NCI-H1092 treated with DMSO at 0.1 percent for 48 hours (cell line): ENCODE data around the gene RNF224.

Experiments used
- DNase-seq: peaks from one replicate; lab custom pipeline; 2025; lab: John Stamatoyannopoulos, UW

Gene RNF224

DNA sequence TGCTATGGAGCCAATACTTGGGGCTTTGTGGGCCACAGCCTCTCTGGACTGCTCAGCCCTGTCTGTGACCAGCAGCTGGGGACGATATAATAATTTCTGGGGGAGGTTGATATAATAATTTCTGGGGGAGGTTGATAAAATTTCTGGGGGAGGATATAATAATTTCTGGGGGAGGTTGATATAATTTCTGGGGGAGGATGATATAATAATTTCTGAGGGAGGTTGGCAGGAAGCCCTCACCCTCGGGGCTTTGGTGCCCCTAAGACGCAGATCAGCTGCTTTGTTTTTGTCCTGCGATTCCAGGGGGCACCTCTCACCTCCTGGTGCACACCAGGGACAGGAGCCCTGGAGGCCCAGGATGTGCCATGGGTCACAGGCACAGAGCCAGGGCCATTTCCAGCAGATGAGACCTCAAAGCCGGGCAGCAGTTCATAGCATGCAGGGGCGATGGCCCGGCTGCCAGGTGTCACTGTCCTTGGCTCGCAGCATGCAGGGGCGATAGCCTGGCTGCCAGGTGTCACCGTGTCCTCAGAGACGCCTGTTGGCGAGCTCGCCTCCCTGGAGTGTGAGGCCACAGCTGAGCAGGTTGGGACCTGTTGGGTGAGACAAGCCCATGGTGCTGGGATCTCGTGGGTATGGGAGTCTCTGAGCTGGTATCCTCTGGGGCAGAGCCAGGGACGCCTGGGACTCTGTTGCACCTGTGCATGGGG is 46.5 kb downstream of the RNF224 start:
- DNase-seq: no peak

- DNase-seq: no peak
Measured at GRCh38 chr9:137275203-137275587, 47.9 kb downstream of the RNF224 start.

DNA sequence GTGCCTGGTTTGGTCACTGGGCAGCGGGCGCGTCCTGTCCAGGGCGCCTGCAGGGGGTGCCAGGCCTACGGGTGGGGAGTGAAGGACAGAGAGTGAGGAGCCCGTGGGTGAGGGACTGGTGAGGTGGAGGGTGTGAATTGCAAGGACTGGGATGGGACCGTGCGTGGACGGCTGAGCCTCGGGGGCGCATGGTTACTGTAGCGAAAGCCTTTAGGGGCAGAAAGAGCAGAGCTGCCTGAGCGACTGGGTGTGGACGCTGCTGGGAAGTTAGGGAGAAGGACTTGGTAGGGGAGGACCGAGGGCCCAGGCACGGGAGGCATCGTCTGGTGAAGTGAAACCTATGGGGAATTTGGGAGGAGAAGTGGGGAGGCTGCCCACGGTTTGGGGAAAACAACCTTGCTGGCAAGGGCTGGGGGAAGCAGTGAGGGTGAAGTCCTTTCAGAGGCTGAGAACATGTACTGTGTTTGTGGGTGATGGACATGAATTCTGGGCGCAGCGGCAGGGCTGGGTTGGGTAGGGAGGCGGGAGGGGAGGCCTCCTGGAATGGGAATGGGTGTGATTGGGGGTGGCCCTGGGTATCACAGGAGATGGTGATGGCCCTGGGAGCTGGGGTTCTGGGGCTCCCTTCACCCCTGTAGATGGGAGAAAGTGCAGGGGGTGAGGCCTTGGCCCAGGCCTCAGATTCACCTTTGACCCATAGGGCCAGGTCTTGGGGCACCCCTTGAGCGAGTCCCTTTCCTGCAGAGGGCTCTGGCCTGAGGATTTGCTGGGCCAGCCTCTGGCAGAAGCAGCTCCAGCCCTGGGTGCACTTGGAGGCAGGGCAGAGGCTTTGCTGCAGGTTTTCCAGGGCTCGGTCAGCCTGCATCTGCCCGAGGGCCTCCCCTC is 48.5 kb downstream of the RNF224 start:
- DNase-seq: no peak

DNA sequence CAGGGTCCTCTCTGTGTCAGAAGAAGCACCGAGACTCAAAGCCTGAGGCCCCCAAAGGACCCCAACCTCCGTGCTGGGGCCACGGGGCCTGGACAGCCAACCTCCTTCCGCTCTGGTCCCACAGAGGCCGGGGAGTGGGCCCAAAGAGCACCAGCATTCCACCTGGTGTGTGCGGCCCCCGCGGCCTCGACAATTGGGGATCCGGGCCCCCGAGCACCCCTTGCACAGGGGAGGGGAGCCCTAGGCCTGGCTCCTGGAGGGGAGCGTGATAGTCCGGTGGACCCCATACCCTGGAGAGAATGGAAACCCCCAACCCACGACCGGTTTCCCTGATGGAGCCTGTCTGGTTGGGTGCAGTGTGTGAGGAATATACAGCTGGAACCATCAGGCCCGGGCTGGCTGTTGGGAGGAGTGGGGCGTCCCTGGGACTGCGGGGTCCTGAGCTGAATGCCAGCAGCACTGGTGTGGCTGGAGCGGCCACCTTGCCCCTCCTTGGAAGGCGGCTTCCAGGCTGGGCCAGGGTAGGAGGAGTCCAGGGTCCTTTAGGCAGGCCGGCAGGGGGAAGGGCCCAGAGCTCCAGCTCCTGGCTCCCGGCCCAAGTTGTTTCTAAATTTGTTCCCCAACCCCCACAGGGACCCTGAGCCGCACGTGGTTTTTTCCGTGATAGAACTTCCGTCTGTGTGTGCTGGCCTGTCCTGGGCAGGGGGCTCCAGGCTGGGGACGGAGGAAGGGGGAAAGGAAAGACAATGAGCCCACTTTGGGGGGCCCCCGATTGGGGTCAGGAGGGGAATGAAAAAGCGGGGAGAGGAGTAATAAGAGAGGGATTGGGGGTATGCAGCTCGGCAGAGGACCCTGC is 49.4 kb downstream of the RNF224 start:
- DNase-seq: no peak

- no peak for DNase-seq
Measured at GRCh38 chr9:137277329-137278041, 50.2 kb downstream of the RNF224 start, which contains the start of gene TOR4A. Gene TOR4A (plus strand): TSS chr9:137277726. CDS start chr9:137278690, 964 bp downstream.

GRCh38 chr9:137278061-137278701 is 50.9 kb downstream of the RNF224 start:
- DNase-seq: no peak
